Lower lobe of right lung (tissue), 2 donors: Measurements from ENCODE around the gene WASF3. TPM values are rescaled to one million over a fixed set of nuclear protein-coding genes. Genes with fewer than 3 reads are reported as not detected.

Source experiments
- ATAC-seq, 2 donors: fragments of 200-7000 bp; cut with Tn5 transposase; one replicate each; pipeline ENCODE4 v1.9.1; 2020 to 2022; ENCODE audit warnings: mild to moderate bottlenecking in 2 of 2, moderate library complexity in 2 of 2
- DNase-seq: peaks from one replicate; pipeline ENCODE4 v3.0.0-alpha.2; 2020
- H3K27ac ChIP-seq: fragments of 200-600 bp; one replicate; pipeline ENCODE4 v1.8.0; 2022
- H3K27me3 ChIP-seq: fragments of 200-600 bp; one replicate; pipeline ENCODE4 v1.8.0; 2022; ENCODE audit warnings: low read depth
- H3K36me3 ChIP-seq: fragments of 200-600 bp; one replicate; pipeline ENCODE4 v1.8.0; 2022; ENCODE audit warnings: mild to moderate bottlenecking
- H3K4me1 ChIP-seq: fragments of 200-600 bp; one replicate; pipeline ENCODE4 v1.8.0; 2022
- H3K4me3 ChIP-seq: fragments of 200-600 bp; one replicate; pipeline ENCODE4 v1.8.0; 2022; ENCODE audit warnings: mild to moderate bottlenecking
- H3K9me3 ChIP-seq: fragments of 200-600 bp; one replicate; pipeline ENCODE4 v1.8.0; 2022
- CTCF ChIP-seq: fragments of 200-600 bp; IDR thresholded peaks from one replicate; pipeline ENCODE4 v1.8.0; 2022; ENCODE audit warnings: antibody characterized with exemption, mild to moderate bottlenecking
- intact Hi-C: fragments of 100-400 bp; cut with DNase I; formaldehyde crosslinking; loops from one replicate; pipeline ENCODE4 v1.11.0; 2022
- total RNA-seq: library from RNA; stranded (reverse); fragmentation: NEBNext Ultra II Directional; extraction: Animal tissue kit (Norgen Biotek cat#: 25700); gene quantifications from one replicate; pipeline ENCODE4 v1.2.1, GENCODE V29; 2021
- donor health status: DM: no; HTN: yes; CAD: no; lungs with severe emphysema.

Gene WASF3
- total RNA-seq, 1 donor from 2014 or later, result 15.4 TPM

GRCh38 chr13:26698392-26699196, 141.1 kb downstream of the WASF3 start:
- no peak overlapping the region for H3K4me3 ChIP-seq
- DNase-seq, result peak; percentile 81
- TF ChIP-seq CTCF, result peak; percentile 98
- no peaks in the 10 kb centered on the region for H3K36me3 ChIP-seq
- peak; percentile 91 for ATAC-seq
- no peak overlapping the region for H3K27ac ChIP-seq
- no peaks in the 10 kb centered on the region for H3K9me3 ChIP-seq
- no peaks in the 10 kb centered on the region for H3K27me3 ChIP-seq
- H3K4me1 ChIP-seq, result peaks cover 5% of the 10 kb centered on the region
- intact Hi-C loops, result no loop called here

- Histone ChIP-seq H3K27ac (no peak overlapping the region), H3K4me1 (peaks cover 5% of the 10 kb centered on the region), H3K4me3 (no peak overlapping the region), H3K9me3 (no peaks in the 10 kb centered on the region), H3K36me3 (no peaks in the 10 kb centered on the region), H3K27me3 (no peaks in the 10 kb centered on the region)
- no peak for ATAC-seq
- intact Hi-C loops, result no loop called here
- no peak for DNase-seq
- no peak for TF ChIP-seq CTCF
These were observed 141.7 kb downstream of the WASF3 start for GRCh38 chr13:26699197-26699490.

GRCh38 chr13:26705536-26705935, 148.1 kb downstream of the WASF3 start:
- H3K4me3 ChIP-seq, result no peak overlapping the region
- intact Hi-C loops, result no loop called here
- TF ChIP-seq CTCF, result no peak
- no peaks in the 10 kb centered on the region for H3K36me3 ChIP-seq
- no peak for DNase-seq
- H3K27me3 ChIP-seq, result no peaks in the 10 kb centered on the region
- ATAC-seq, result no peak
- H3K9me3 ChIP-seq, result no peaks in the 10 kb centered on the region
- no peak overlapping the region for H3K27ac ChIP-seq
- no peaks in the 10 kb centered on the region for H3K4me1 ChIP-seq

GRCh38 chr13:26706381-26706780, 148.9 kb downstream of the WASF3 start:
- Histone ChIP-seq H3K4me1 (no peaks in the 10 kb centered on the region), H3K9me3 (no peaks in the 10 kb centered on the region), H3K27ac (no peak overlapping the region), H3K36me3 (no peaks in the 10 kb centered on the region), H3K27me3 (no peaks in the 10 kb centered on the region), H3K4me3 (no peak overlapping the region)
- TF ChIP-seq CTCF, result no peak
- no peak for ATAC-seq
- no peak for DNase-seq
- intact Hi-C loops, result no loop called here

GRCh38 chr13:26707122-26708006, 149.9 kb downstream of the WASF3 start:
- peak; percentile 62 to 71 for ATAC-seq
- no peaks in the 10 kb centered on the region for H3K36me3 ChIP-seq
- no peak for DNase-seq
- intact Hi-C loops, result no loop called here
- no peaks in the 10 kb centered on the region for H3K4me1 ChIP-seq
- H3K27ac ChIP-seq, result no peak overlapping the region
- H3K27me3 ChIP-seq, result no peaks in the 10 kb centered on the region
- no peak overlapping the region for H3K4me3 ChIP-seq
- no peaks in the 10 kb centered on the region for H3K9me3 ChIP-seq
- peak; percentile 48 for TF ChIP-seq CTCF
